Endothelial cell (in vitro differentiated cells): ENCODE data around the gene PRKAG2. TPM values are rescaled to one million over a fixed set of nuclear protein-coding genes. Genes with fewer than 3 reads are reported as not detected.

Experiments
- DNase-seq: peaks from one replicate; pipeline ENCODE4 v3.0.0; 2021; ENCODE audit warnings: low spot score
- H3K27ac Mint-ChIP-seq: one replicate; pipeline ENCODE4 v1.8.0; 2021; ENCODE audit warnings: mixed read lengths, inconsistent platforms; ENCODE audit not compliant: unreplicated experiment
- H3K27me3 Mint-ChIP-seq: one replicate; pipeline ENCODE4 v1.8.0; 2021; ENCODE audit warnings: mild to moderate bottlenecking, moderate library complexity, mixed read lengths, inconsistent platforms; ENCODE audit not compliant: unreplicated experiment
- H3K36me3 Mint-ChIP-seq: one replicate; pipeline ENCODE4 v1.8.0; 2021; ENCODE audit warnings: mild to moderate bottlenecking, low read depth, mixed read lengths, inconsistent platforms; ENCODE audit not compliant: unreplicated experiment
- H3K4me1 Mint-ChIP-seq: one replicate; pipeline ENCODE4 v1.8.0; 2021; ENCODE audit warnings: mild to moderate bottlenecking, mixed read lengths, inconsistent platforms; ENCODE audit not compliant: unreplicated experiment
- H3K4me3 Mint-ChIP-seq: one replicate; pipeline ENCODE4 v1.8.0; 2021; ENCODE audit warnings: mild to moderate bottlenecking, mixed read lengths, inconsistent platforms; ENCODE audit not compliant: unreplicated experiment
- H3K9me3 Mint-ChIP-seq: one replicate; pipeline ENCODE4 v1.8.0; 2021; ENCODE audit warnings: mixed read lengths, inconsistent platforms; ENCODE audit not compliant: unreplicated experiment
- CTCF ChIP-seq: fragments of 200-600 bp; sonication (generic); IDR thresholded peaks from one replicate; pipeline ENCODE4 v1.5.0; 2021; ENCODE audit warnings: antibody characterized with exemption; ENCODE audit not compliant: unreplicated experiment
- total RNA-seq: library from RNA; stranded (reverse); fragmentation: NEBNext Ultra II Directional; extraction: Animal tissue kit (Norgen Biotek cat#: 25700); gene quantifications from one replicate; pipeline ENCODE4 v1.2.1, GENCODE V29; 2021; ENCODE audit not compliant: unreplicated experiment

Gene PRKAG2
- total RNA-seq, 1 donor from 2014 or later, result 16.0 TPM

GRCh38 chr7:151851782-151852181 is 25.1 kb downstream of the PRKAG2 start:
- H3K9me3 Mint-ChIP-seq, result no peaks in the 10 kb centered on the region
- DNase-seq, result no peak
- no peaks in the 10 kb centered on the region for H3K36me3 Mint-ChIP-seq
- no peaks in the 10 kb centered on the region for H3K4me1 Mint-ChIP-seq
- H3K27ac Mint-ChIP-seq, result no peak overlapping the region
- H3K27me3 Mint-ChIP-seq, result peaks cover 6% of the 10 kb centered on the region
- H3K4me3 Mint-ChIP-seq, result no peak overlapping the region
- no peak for TF ChIP-seq CTCF

- TF ChIP-seq CTCF, result no peak
- no peak for DNase-seq
- no peak overlapping the region for H3K27ac Mint-ChIP-seq
Observed at GRCh38 chr7:151851145-151851751, 25.7 kb downstream of the PRKAG2 start.

GRCh38 chr7:151850491-151851124 is 26.3 kb downstream of the PRKAG2 start:
- no peak for DNase-seq
- H3K9me3 Mint-ChIP-seq, result no peaks in the 10 kb centered on the region
- H3K4me1 Mint-ChIP-seq, result no peaks in the 10 kb centered on the region
- no peak overlapping the region for H3K4me3 Mint-ChIP-seq
- H3K27me3 Mint-ChIP-seq, result peaks cover 5% of the 10 kb centered on the region
- no peaks in the 10 kb centered on the region for H3K36me3 Mint-ChIP-seq
- H3K27ac Mint-ChIP-seq, result no peak overlapping the region
- TF ChIP-seq CTCF, result no peak

More at GRCh38 chr7:151851145-151851751, 25.7 kb downstream of the PRKAG2 start:
- Mint-ChIP-seq H3K4me3 (no peak overlapping the region), H3K36me3 (no peaks in the 10 kb centered on the region), H3K4me1 (no peaks in the 10 kb centered on the region), H3K9me3 (no peaks in the 10 kb centered on the region), H3K27me3 (peaks cover 5% of the 10 kb centered on the region)

- H3K36me3 Mint-ChIP-seq, result no peaks in the 10 kb centered on the region
- no peaks in the 10 kb centered on the region for H3K9me3 Mint-ChIP-seq
- no peak overlapping the region for H3K27ac Mint-ChIP-seq
- H3K27me3 Mint-ChIP-seq, result peaks cover 5% of the 10 kb centered on the region
- no peak for TF ChIP-seq CTCF
- no peak overlapping the region for H3K4me3 Mint-ChIP-seq
- no peak for DNase-seq
- no peaks in the 10 kb centered on the region for H3K4me1 Mint-ChIP-seq
Observed at GRCh38 chr7:151849879-151850260, 27.0 kb downstream of the PRKAG2 start.
